HepG2 (cell line): ENCODE measurements around the gene PLCB4. TPM values are rescaled to one million over a fixed set of nuclear protein-coding genes. Genes with fewer than 3 reads are reported as not detected.

ENCODE experiments used
- ATAC-seq: fragments of 200-7000 bp; cut with Tn5 transposase; 3 replicates; pipeline ENCODE4 v1.9.1; 2020; ENCODE audit warnings: mild to moderate bottlenecking, moderate library complexity
- BruUV-seq: library from RNA; stranded (reverse); fragments of 400-500 nt; replicated peaks from 2 replicates; lab custom pipeline; 2021; lab: Mats Ljungman, UMichigan
- CTCF ChIA-PET: fragments of 300-600 bp; formaldehyde crosslinking; extraction: SDS; loops from one replicate; lab custom pipeline; 2021; ENCODE audit warnings: low total read pairs, inconsistent platforms, low intra/inter-chr PET ratio; lab: Yijun Ruan, JAX
- POLR2A ChIA-PET: fragments of 350-600 bp; sonication (Branson Sonifier 250); formaldehyde crosslinking; loops from one replicate; lab custom pipeline; 2020; ENCODE audit warnings: antibody characterized with exemption, inconsistent platforms; lab: Yijun Ruan, JAX
- DNase-seq: peaks from one replicate; pipeline ENCODE4 v3.0.0-alpha.2; 2015; ENCODE audit warnings: low spot score
- FAIRE-seq: peaks from 3 replicates; lab custom pipeline; 2011; peaks lifted over from hg19 to GRCh38; lab: Jason Lieb, UNC
- H2AFZ ChIP-seq: one replicate; pipeline ENCODE4 v1.6.1; 2011; ENCODE audit warnings: low read length, inconsistent platforms
- H3K27ac ChIP-seq: fragments of 300-600 bp; 3 replicates; pipeline ENCODE4 v1.8.0; 2011; ENCODE audit warnings: mixed run types, mild to moderate bottlenecking, mixed read lengths, low read length, inconsistent platforms; ENCODE audit not compliant: insufficient read depth; ENCODE audit errors: extremely low read length
- H3K27me3 ChIP-seq, 2 experiments: fragments of 200-600 bp in 1 of 2; 2 replicates in 1 of 2; 3 replicates in 1 of 2; pipeline versions ENCODE4 v1.6.0 to v1.8.0; 2011; ENCODE audit warnings: low read length in 2 of 2, mild to moderate bottlenecking in 2 of 2, moderate library complexity in 2 of 2, inconsistent platforms in 1 of 2; ENCODE audit not compliant: insufficient read depth in 2 of 2, control insufficient read depth in 1 of 2
- H3K36me3 ChIP-seq, 2 experiments: fragments of 200-600 bp in 1 of 2; replicated peaks in 1 of 2; 2 replicates in 1 of 2; 3 replicates in 1 of 2; pipeline versions ENCODE4 v1.5.1 to v1.8.0; 2011; ENCODE audit warnings: low read length in 2 of 2, inconsistent platforms in 1 of 2; ENCODE audit not compliant: insufficient read depth in 2 of 2, control insufficient read depth in 1 of 2
- H3K4me1 ChIP-seq: 2 replicates; pipeline ENCODE4 v1.5.1; 2012; ENCODE audit warnings: low read length, inconsistent platforms; ENCODE audit not compliant: insufficient read depth
- H3K4me2 ChIP-seq: 2 replicates; pipeline ENCODE4 v1.6.0; 2011; ENCODE audit warnings: low read depth, low read length, inconsistent platforms
- H3K4me3 ChIP-seq, 3 experiments: fragments of 200-600 bp in 1 of 3; sonication (generic), shearing (Covaris generic) in 1 of 3; replicated peaks in 1 of 3; 2 replicates each; pipeline ENCODE4 v1.5.1; 2011 to 2016; ENCODE audit warnings: low read length in 3 of 3, inconsistent platforms in 2 of 3, low read depth in 2 of 3, mild to moderate bottlenecking in 2 of 3, control low read depth in 1 of 3, mixed read lengths in 1 of 3; ENCODE audit not compliant: insufficient read depth in 1 of 3
- H3K79me2 ChIP-seq: one replicate; pipeline ENCODE4 v1.6.1; 2011; ENCODE audit warnings: low read length, inconsistent platforms; ENCODE audit not compliant: insufficient read depth
- H3K9ac ChIP-seq: 2 replicates; pipeline ENCODE4 v1.6.0; 2011; ENCODE audit warnings: mild to moderate bottlenecking, low read depth, low read length, inconsistent platforms; ENCODE audit not compliant: insufficient read depth
- H3K9me3 ChIP-seq: 2 replicates; pipeline ENCODE4 v1.5.1; 2012; ENCODE audit warnings: mild to moderate bottlenecking, low read length
- H4K20me1 ChIP-seq: 2 replicates; pipeline ENCODE4 v1.6.0; 2011; ENCODE audit warnings: inconsistent platforms, mild to moderate bottlenecking, low read length, moderate library complexity; ENCODE audit not compliant: insufficient read depth
- SIN3A ChIP-seq: IDR thresholded peaks from 2 replicates; pipeline ENCODE4 v1.6.1; 2011; ENCODE audit warnings: low read depth, mild to moderate bottlenecking, control low read depth, low read length, borderline replicate concordance
- SRSF4 ChIP-seq: fragments of 200-400 bp; formaldehyde crosslinking; IDR thresholded peaks from one replicate; pipeline ENCODE4 v1.6.1; 2018; ENCODE audit warnings: mild to moderate bottlenecking, low read depth, low read length, moderate library complexity; ENCODE audit not compliant: poor library complexity, severe bottlenecking
- WGBS: methylation state at CpG from one replicate; pipeline ENCODE4 v1.1.6; 2017; ENCODE audit warnings: low lambda C conversion rate; 5-methylcytosine and 5-hydroxymethylcytosine counted together
- in situ Hi-C: cut with HindIII; loops from 2 replicates; pipeline ENCODE4 v1.10.0; 2017; ENCODE audit warnings: low pct_unique_long_range_greater_than_20kb; ENCODE audit not compliant: extremely low pct_ligation_motif_present
- intact Hi-C: fragments of 100-400 bp; cut with micrococcal nuclease; formaldehyde crosslinking; loops from one replicate; pipeline ENCODE4 v1.10.0; 2022; ENCODE audit not compliant: unreplicated experiment
- polyA plus RNA-seq, 8 experiments: library from polyadenylated mRNA; depleted of rRNA in 3 of 8; stranded (reverse) in 7 of 8; unstranded in 1 of 8; fragments of >200 nt; fragmentation: Illumina TruSeq in 4 of 8; extraction: Trizol in 4 of 8; gene quantifications; 2 replicates each; pipeline versions ENCODE4 v1.2.1 to v1.2.3, GENCODE V29; 2011 to 2016; ENCODE audit warnings: low read depth in 4 of 8, missing spikeins in 1 of 8, mixed read lengths in 1 of 8; ENCODE audit not compliant: insufficient read depth in 1 of 8
- total RNA-seq, 5 experiments: library from RNA; depleted of rRNA; stranded (reverse); fragments of >200 nt; fragmentation: Illumina TruSeq; extraction: Trizol; gene quantifications; 2 replicates each; pipeline ENCODE4 v1.2.3, GENCODE V29; 2016; ENCODE audit warnings: low read depth in 1 of 5
- TF ChIP-seq, protein P1 (sequence below): IDR thresholded peaks from 2 replicates; pipeline ENCODE4 v1.6.1; 2016; ENCODE audit warnings: missing genetic modification reagents, missing compliant biosample characterization
- TF ChIP-seq, protein P2 (sequence below): sonication (generic); formaldehyde crosslinking; IDR thresholded peaks from 2 replicates; pipeline ENCODE4 v1.4.0; 2020; ENCODE audit warnings: missing genetic modification reagents
- TF ChIP-seq, protein P3 (sequence below): sonication (generic); formaldehyde crosslinking; IDR thresholded peaks from 2 replicates; pipeline ENCODE4 v1.4.0; 2020; ENCODE audit warnings: missing genetic modification reagents

The PLCB4 gene
- total and polyA plus RNA-seq, 2 of the 13 experiments (the other 11 are each of a cell fraction or from before 2014, with no cell fraction given): 0.01 TPM; not detected in 1

DNA sequence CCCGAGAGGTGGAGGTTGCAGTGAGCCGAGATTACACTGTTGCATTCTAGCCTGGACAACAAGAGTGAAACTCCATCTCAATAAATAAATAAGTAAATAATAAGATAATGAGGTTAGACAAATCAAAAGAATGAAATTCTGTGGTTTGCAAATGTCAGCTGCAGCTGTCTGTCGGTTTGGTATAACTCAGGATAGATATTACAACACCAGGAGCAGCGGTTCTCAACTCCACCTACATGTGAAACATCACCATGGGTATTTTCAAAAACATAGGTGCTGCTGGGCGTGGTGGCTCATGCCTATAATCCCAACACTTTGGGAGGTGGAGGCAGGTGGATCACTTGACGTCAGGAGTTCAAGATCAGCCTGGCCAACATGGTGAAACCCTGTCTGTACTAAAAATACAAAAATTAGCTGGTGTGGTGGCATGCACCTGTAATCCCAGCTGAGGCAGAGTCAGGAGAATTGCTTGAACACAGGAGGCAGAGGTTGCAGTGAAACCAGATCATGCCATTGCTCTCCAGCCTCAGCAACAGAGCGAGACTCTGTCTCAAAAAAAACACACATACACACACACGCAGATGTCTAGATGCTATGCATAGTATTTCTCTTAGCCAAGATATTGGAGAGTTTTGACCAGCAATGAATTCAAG lies 319.4 kb downstream of the PLCB4 start:
- Histone ChIP-seq H3K9ac (no peak overlapping the region), H3K79me2 (no peaks in the 10 kb centered on the region), H3K27ac (no peak overlapping the region), H4K20me1 (no peaks in the 10 kb centered on the region), H2AFZ (no peak overlapping the region), H3K27me3 (peaks cover 0 to 6% of the 10 kb centered on the region in 2 experiments; a peak in 1 of 5 replicates), H3K9me3 (peaks cover 4% of the 10 kb centered on the region; the same call in 1 of the 2 replicates), H3K36me3 (no peaks in the 10 kb centered on the region), H3K4me1 (no peaks in the 10 kb centered on the region), H3K4me3 (no peak overlapping the region)
- 10% methylated on average over 8 of the region's 8 CpGs for WGBS
- no peak for FAIRE-seq
- no peak for DNase-seq
- BruUV-seq: no TSS peak
- ChIA-PET POLR2A (no interaction called here), CTCF (no interaction called here)
- no peak for ATAC-seq
- TF ChIP-seq, protein P1, sequence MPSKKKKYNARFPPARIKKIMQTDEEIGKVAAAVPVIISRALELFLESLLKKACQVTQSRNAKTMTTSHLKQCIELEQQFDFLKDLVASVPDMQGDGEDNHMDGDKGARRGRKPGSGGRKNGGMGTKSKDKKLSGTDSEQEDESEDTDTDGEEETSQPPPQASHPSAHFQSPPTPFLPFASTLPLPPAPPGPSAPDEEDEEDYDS (CRISPR knock-in tag): no peak
- TF ChIP-seq SIN3A (no peak), SRSF4 (no peak)
- TF ChIP-seq, protein P2, sequence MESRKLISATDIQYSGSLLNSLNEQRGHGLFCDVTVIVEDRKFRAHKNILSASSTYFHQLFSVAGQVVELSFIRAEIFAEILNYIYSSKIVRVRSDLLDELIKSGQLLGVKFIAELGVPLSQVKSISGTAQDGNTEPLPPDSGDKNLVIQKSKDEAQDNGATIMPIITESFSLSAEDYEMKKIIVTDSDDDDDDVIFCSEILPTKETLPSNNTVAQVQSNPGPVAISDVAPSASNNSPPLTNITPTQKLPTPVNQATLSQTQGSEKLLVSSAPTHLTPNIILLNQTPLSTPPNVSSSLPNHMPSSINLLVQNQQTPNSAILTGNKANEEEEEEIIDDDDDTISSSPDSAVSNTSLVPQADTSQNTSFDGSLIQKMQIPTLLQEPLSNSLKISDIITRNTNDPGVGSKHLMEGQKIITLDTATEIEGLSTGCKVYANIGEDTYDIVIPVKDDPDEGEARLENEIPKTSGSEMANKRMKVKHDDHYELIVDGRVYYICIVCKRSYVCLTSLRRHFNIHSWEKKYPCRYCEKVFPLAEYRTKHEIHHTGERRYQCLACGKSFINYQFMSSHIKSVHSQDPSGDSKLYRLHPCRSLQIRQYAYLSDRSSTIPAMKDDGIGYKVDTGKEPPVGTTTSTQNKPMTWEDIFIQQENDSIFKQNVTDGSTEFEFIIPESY (CRISPR knock-in tag): no peak
- TF ChIP-seq, protein P3, sequence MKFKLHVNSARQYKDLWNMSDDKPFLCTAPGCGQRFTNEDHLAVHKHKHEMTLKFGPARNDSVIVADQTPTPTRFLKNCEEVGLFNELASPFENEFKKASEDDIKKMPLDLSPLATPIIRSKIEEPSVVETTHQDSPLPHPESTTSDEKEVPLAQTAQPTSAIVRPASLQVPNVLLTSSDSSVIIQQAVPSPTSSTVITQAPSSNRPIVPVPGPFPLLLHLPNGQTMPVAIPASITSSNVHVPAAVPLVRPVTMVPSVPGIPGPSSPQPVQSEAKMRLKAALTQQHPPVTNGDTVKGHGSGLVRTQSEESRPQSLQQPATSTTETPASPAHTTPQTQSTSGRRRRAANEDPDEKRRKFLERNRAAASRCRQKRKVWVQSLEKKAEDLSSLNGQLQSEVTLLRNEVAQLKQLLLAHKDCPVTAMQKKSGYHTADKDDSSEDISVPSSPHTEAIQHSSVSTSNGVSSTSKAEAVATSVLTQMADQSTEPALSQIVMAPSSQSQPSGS: no peak
- TF ChIP-seq, all 625 proteins: peak for 0
- in situ Hi-C loops: no loop called here
- no peak overlapping the region for H3K4me2 ChIP-seq
- intact Hi-C loops: no loop called here
